HTR-8/SVneo (cell line): Measurements from ENCODE around the gene LCN2.

ENCODE experiments used
- DNase-seq: peaks from one replicate; pipeline ENCODE4 v3.0.0; 2011; ENCODE audit warnings: low spot score, mixed read lengths; ENCODE audit not compliant: insufficient read length
- FAIRE-seq: peaks from 2 replicates; lab custom pipeline; 2011; peaks lifted over from hg19 to GRCh38; lab: Jason Lieb, UNC

Gene LCN2

DNA sequence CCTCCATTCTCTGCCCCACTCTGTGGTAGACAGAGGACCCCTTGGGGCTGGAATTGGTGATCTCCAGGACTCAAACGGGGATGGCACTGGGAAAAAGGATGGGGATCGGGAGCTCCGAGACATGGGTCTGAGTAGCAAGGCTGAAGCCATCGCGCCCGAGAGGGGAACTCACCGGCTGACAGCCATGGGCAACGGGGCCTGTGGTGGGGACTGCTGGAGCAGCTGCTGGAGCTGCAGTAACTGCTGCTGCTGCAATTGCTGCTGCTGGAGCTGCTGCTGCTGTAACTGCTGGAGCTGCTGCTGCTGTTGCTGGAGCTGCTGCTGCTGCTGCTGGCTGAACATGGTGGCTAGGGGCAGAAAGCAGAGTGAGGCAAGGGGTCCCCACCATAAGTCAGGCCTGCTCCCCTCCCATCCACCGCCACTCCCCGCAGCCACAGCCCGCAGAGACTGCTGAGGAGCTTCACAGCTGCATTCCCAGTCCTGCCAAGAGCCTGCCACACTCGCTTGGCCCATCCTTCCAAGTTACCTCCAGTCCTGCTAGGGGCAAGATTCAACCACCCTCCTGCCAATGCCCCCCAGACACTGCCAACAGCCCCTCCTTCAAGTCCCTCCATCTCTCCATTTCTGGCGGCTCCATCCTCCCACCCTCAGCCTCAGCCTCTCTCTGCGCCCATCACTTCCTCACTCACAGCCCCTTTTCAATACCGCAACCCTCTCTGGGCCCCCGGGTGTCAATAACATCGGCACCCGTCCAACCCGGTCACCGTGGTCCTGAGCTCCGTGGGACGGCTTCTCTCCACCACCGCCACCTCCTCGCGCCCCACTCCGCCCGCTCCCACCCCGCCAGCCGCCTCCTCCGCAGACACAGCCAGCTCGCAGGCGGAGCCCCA lies 41.5 kb downstream of the LCN2 start:
- no peak for FAIRE-seq
- DNase-seq = no peak

DNA sequence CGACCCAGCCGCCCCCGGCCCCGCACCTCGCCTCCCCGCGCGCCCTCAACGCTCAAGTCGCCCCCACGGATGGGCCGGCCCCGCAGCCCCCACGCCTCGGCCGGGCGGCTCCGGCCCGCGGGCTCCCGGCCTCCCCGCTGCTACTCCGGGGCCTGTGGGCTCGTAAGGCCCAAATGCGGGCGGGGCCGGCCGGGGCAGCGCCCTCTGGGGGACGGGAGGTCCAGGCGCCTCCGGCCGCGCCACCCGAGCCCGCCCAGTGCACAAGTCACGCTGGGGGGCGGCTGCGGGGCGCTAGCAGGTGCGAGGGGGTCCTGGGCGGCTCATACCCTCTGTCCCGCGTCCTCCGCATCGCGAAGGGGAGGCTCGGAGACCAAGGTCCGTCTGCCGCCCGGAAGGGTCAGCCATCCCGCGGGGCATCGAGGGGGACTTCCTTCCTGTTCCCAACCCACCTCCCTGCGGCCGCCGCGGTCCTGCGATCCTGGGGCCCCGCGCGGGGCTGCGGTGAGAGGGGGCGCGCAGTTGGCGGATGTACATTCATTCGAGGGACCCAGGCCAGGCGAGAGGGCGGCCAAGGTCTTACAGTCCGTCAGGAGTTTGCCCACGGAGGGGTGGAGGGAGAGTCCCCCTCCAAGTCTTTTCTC lies 42.3 kb downstream of the LCN2 start, which contains the start of gene CIZ1:
CIZ1 (minus strand) TSS at position 167 of the 641 bp plus-strand sequence. CDS start 715 bp downstream, outside the sequence.
- DNase-seq (peak; percentile 77), FAIRE-seq (no peak)

- FAIRE-seq (no peak), DNase-seq (no peak)
These were observed 43.5 kb downstream of the LCN2 start for GRCh38 chr9:128192601-128193371.

GRCh38 chr9:128193469-128194096 lies 44.3 kb downstream of the LCN2 start:
- DNase-seq (no peak), FAIRE-seq (no peak)

DNA sequence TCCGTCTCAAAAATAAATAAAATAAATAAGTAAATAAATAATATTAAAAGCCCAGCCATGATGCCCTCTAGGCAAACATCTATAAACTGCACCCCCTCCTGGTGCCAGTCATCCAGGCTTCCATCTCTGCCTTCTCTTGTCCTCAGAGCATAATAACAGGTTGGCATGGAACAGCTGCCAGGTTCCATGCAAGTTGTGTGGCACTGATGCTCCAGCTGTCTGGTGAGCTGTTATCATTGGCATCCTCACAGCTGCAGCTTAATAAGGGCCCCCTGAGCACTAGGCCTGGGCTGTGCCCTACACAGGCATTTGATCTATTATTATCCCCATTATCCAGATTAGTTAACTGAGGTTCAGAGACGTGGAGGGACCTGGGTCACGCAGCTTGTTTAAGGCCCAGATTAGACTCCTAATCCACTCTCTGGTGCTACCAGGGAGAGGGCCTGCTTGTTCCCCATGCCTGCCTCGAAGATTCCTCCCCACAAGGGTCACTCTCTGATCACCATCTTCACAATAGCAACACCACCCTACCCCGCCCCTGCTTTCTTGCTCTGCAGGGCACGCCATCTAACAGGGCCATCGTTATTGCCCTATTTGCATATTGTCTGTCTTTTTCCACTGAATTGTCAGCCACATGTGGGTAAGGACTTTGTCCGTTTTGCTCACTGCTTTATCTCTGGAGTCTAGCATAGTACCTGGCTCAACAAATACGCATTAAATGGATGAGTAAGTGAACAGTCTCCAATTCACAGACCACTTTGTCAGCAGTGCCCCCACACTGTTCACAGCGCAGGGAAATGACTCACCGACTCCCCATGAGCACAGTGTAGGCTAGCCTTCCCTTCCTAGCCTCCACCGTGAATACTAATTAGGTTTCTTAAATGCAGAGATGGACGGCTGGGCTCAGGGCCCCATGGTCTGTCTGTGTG lies 52.5 kb downstream of the LCN2 start:
- no peak for DNase-seq
- FAIRE-seq = no peak

- DNase-seq (no peak), FAIRE-seq (no peak)
These were observed 53.4 kb downstream of the LCN2 start for GRCh38 chr9:128202648-128203023.
